SH-SY5Y (cell line): ENCODE data around the gene TMEM14A.

Source experiments
- GATA2 ChIP-seq: IDR thresholded peaks from 2 replicates; pipeline ENCODE4 v1.6.1; 2011; ENCODE audit warnings: mild to moderate bottlenecking, low read depth, low read length
- GATA3 ChIP-seq: IDR thresholded peaks from 2 replicates; pipeline ENCODE4 v1.6.1; 2011; ENCODE audit warnings: low read depth, mild to moderate bottlenecking, low read length, moderate library complexity

GRCh38 chr6:52653151-52653550 is 17.8 kb upstream of the TMEM14A start:
- TF ChIP-seq GATA2 (no peak), GATA3 (no peak)
